Left colon (tissue), 2 donors: Measurements from ENCODE around the gene GALR3. TPM values are rescaled to one million over a fixed set of nuclear protein-coding genes. Genes with fewer than 3 reads are reported as not detected.

Experiments
- ATAC-seq: fragments of 200-7000 bp; cut with Tn5 transposase; one replicate; pipeline ENCODE4 v1.9.1; 2020; ENCODE audit warnings: mild to moderate bottlenecking, moderate library complexity
- DNase-seq, 2 donors: peaks; one replicate each; pipeline ENCODE4 v3.0.0-alpha.2; 2020
- intact Hi-C, 2 donors: fragments of 100-400 bp; cut with DNase I in 1 of 2; cut with micrococcal nuclease in 1 of 2; formaldehyde crosslinking; loops; one replicate each; pipeline versions ENCODE4 v1.11.2 to v1.14.0; 2022; cut with DNase I, micrococcal nuclease
- microRNA-seq, 2 donors: library from miRNA; unstranded; fragments of <30 nt; microRNA quantifications; one replicate each; pipeline versions ENCODE4 v1.1.0 to v1.2.0, GENCODE V29; 2020
- total RNA-seq, 2 donors: library from RNA; stranded (reverse); fragmentation: NEBNext Ultra II Directional; extraction: Animal tissue kit (Norgen Biotek cat#: 25700); gene quantifications; one replicate each; pipeline ENCODE4 v1.2.1, GENCODE V29; 2021
- donor health status: DM: no; HTN: no; CAD: no.
- donor health status: DM: yes; HTN: yes; CAD: no.

Gene GALR3
- total RNA-seq, 2 donors from 2014 or later = not detected

DNA sequence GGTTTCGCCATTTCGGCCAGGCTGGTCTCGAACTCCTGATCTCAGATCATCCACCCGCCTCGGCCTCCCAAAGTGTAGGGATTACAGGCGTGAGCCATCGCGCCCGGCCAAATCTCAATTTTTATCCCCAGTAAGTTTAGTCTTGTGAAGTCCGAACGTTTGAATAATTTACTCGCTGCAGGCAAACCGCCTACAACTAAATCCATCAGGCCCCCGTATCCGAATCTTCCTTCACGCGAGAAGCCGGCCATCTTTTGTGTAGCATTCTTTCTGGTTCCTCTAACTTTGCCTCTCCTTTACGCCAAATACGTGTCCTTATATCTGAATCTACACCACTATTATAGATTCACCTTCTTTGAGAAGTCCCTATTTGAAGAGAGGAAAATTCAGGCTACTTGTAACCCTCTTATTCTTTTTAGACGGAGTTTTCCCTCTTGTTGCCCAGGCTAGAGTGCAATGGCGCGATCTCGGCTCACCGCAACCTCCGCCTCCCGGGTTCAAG, 25.5 kb downstream of the GALR3 start:
- ATAC-seq (no peak), DNase-seq (no peak)

DNA sequence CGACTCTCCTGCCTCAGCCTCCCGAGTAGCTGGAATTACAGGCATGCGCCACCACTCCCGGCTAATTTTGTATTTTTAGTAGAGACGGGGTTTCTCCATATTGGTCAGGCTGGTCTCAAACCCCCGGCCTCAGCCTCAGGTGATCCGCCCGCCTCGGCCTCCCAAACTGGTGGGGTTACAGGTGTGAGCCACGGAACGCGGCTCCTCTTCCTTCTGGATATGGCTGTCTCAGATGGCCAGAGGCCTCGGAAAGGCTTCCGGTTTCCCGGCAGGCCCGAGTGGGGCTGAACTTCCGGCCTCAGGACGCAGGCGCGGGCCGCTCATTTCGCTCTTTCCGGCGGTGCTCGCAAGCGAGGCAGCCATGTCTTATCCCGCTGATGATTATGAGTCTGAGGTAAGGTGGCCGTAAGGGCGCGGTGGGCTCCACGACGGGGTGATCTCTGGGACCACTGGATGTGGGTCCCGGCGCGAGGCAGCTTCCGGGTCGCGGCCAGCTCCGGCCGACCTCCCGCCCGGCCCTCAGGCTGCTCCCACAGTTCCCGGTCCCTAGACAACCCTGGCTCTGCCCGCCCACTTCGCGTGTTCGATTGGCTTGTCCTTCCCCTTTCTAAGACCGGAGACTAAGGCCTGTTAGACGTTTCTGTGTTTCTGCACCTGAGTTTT, 26.0 kb downstream of the GALR3 start, which contains the start of gene EIF3L:
TSS of gene EIF3L (plus strand) at position 331 of the 663 bp plus-strand sequence. CDS start at position 362, 31 bp downstream.
- DNase-seq (peak; percentile 92 to 93), ATAC-seq (peak; percentile 85)
- intact Hi-C loops = no loop called here

More for the DNA sequence above, 25.5 kb downstream of the GALR3 start:
- intact Hi-C loops = no loop called here

DNA sequence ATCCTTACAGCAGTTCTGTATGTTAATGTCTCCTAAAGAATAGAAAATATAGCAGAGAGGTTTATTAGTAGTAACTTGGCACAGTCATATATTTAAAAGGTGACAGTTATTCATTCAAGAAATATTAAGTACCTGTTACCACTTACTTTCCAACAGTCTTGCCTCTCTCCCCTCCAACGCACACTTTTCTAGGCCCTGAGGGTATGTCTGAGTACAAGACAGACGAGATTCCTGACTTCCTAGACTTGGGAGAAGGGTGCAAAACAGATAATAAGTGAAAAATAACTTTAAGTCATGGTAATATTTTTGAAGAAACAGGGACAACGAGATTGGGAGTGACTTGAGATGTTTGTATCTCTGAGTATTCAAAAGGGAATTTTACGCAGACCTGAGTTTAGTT, 27.6 kb downstream of the GALR3 start:
- no peak for ATAC-seq
- intact Hi-C loops = no loop called here
- no peak for DNase-seq

DNA sequence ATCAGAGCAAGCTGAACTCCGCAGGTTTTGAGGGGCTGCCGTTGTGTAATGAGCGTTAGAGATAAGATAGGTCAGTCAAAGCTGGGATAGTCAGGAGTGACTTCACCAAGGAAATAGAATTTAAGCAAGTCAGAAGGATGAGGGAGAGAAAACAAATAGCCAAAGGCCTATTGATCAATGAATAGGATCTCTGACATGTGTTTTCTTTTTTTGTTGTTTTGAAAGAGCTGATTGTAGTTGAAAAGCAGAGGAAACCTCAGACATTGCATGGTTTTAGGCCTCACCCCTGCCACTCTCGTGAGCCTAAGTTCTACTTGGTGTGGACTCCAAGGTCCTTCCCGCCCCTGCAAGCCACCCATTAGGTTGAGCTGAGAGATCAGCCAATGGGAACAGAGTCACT, 29.2 kb downstream of the GALR3 start:
- intact Hi-C loops = no loop called here
- ATAC-seq (no peak), DNase-seq (no peak)

DNA sequence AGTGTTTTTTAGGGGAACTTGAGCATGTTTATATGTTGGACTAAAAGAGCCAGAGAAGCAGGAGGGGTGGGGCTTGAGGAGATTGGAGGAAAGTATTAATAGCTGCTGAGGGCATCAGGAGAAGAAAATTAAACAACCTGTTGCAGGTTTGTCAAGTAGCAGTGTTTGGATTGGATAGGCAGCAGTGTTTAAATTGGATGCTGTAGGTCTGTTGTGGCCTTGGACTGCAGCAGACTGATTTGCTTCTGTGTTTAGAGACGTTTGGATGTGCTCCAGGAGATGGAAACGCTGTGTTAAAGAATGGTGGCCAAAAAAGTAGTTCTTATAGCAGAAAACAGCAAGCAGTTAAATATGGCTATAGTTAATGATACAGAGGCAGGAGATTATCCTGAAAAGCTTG, 31.8 kb downstream of the GALR3 start:
- DNase-seq (no peak), ATAC-seq (no peak)
- intact Hi-C loops = no loop called here

DNA sequence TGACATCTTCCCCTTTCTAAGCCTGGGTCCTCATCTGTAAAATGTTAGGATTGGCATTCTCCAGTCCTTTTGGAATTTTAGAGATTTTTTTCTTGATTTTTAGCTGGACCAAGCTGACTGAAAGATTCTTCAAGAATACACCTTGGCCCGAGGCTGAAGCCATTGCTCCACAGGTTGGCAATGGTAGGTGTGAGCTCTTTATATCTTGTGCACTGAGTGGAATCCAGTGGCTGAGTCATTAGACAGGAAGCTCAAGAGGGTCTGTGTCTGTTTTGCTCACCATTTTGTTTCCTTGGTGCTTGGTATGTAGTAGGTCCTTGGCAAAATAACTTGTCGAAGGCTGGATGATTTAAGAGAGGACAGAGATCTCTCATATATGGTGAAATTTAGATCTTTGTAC, 32.3 kb downstream of the GALR3 start:
- ATAC-seq = no peak
- no peak for DNase-seq

DNA sequence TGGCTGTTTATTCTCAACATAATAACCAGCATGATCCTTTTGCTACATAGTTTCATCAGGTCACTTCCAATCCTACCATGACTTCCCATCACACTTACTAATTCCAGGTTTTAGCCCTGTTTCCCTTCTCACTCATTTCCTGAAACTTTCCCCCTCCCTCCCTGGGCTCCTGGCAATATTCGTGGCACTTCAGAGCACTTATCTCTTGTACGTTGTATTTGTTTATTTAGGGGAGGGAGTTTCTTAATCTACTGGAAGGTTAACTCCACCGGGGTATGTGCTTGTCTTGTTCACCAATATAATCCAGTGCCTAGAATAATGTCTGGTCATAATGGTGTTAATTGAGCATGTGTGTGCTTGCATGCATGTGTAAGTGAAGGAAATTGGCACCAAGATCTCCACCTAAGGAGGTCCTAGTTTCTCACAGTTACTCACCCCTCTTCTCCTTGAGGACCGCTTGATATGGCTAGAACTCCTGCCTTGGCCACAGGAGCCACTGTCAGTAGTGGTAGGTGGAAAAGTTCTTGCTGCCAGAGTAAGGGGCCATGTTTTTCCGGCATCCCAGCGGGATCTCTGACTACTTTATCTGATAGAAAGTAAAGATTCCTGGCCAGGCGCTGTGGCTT, 37.7 kb downstream of the GALR3 start:
- ATAC-seq (no peak), DNase-seq (no peak)
- intact Hi-C loops = loop anchor here (5.0 to 10.0 kb wide), 2 partner anchors 39 to 46 kb away; partner anchors contain the start of gene GALR3 (in 1 of the 2)

More for the DNA sequence above, 32.3 kb downstream of the GALR3 start:
- intact Hi-C loops = no loop called here

DNA sequence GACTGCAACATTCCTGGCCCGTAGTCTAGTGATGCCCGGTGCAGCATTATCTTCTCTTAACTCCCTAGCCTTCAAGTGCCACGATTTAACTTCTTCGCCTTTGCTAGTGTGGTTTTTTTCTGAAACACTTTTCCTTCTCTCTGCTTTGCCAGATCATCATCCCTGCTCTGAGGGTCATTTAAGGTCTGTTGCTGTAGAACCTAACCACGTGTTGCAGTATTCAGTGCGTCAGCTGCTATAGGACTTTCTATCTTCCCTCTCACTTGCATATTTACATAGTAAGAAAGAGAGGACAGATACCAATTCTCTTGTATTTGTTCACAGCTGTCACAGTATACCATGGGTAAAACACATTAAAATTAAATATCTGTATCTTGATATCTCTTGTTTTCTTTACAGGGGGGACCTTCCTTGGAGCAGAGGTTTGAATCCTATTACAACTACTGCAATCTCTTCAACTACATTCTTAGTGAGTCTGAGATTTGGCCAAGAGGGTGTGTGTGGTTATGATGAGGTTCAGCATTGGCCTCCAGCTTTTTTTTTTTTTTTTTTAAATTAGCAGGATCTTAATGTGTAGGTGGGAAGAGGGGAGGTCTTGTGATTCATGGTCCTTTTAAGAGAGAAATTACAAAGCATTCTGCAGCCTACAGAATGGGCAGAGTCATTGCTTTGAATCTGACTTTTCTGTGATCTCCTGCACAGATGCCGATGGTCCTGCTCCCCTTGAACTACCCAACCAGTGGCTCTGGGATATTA, 39.6 kb downstream of the GALR3 start:
- ATAC-seq = no peak
- DNase-seq = no peak
- intact Hi-C loops = loop anchor here (5.0 to 10.0 kb wide), 2 partner anchors 40 to 48 kb away; partner anchors contain the start of gene GALR3 (in 1 of the 2)

DNA sequence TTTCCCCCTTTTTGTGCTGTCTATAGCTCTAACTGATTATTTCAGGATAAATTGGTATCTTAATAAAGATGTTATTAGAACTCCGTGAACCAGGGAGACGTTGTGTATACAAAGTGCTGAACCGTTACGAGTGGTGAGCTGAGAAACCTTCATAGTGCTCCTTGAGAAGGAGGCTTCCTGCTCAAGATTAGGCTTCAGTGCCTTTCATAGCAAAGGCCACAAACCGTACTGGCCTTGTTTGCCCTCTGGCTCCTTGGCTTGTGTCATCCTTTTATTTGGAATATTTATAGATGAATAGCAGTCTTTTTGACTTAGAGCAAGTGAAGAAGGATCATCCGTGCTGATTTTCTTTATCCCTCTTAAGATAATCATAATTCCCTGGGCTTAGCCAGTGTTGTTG, 42.3 kb downstream of the GALR3 start:
- DNase-seq = no peak
- ATAC-seq = no peak
- intact Hi-C loops = loop anchor here in 1 of 2 donors (10.0 kb wide), 1 partner anchor 51 kb away; no protein-coding TSS in a partner anchor

DNA sequence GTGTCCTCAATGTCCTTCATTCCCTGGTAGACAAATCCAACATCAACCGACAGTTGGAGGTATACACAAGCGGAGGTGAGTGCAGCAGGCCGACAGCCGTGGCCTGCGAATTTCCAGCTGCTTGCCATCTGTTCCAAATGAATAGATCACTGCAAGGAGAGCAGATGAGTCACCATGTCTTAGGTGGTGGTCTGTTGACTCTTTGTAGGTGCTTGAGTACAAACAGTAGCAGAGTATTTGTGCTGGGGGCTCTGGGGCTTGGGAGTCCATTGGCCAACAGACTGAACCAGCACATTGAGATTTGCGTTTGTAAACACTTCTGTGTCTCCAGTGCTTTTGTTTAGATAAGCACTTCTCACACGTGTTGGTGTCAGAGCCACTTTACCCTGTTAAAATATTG, 47.1 kb downstream of the GALR3 start:
- ATAC-seq (no peak), DNase-seq (no peak)
- intact Hi-C loops = no loop called here

Small RNA genes within 50 kb of the gene (microRNA-seq; reads per million reads assigned to microRNA genes)
- 0 to 0.53 reads per million in 2 donors for gene MIR659

Other genes with a start within 250 kb of the GALR3 start
- 10 to 100 TPM; 42.9 to 44.5 TPM for gene LGALS2, start 243.3 kb upstream of the GALR3 start, total RNA-seq
- gene GGA1, start 214.5 kb upstream of the GALR3 start, total RNA-seq = 10 to 100 TPM; 56.9 to 73.3 TPM
- gene SH3BP1, start 183.7 kb upstream of the GALR3 start, total RNA-seq = 100 to 1,000 TPM in 1 of 2 donors, 10 to 100 TPM in 1; 77.4 to 121 TPM
- 10 to 100 TPM; 37.7 to 50.7 TPM for gene PDXP, start 164.7 kb upstream of the GALR3 start, total RNA-seq
- 100 to 1,000 TPM in 1 of 2 donors, 10 to 100 TPM in 1; 40.4 to 161 TPM for gene LGALS1, start 147.7 kb upstream of the GALR3 start, total RNA-seq
- gene NOL12, start 137.0 kb upstream of the GALR3 start, total RNA-seq = 10 to 100 TPM; 30.3 to 38.2 TPM
- gene TRIOBP, start 126.3 kb upstream of the GALR3 start, total RNA-seq = 10 to 100 TPM; 87.2 TPM
- gene GCAT, start 15.4 kb upstream of the GALR3 start, total RNA-seq = 10 to 100 TPM; 10.2 to 10.6 TPM
- 10 to 100 TPM; 21.1 to 25.6 TPM for gene ANKRD54, start 21.0 kb downstream of the GALR3 start, total RNA-seq
- 100 to 1,000 TPM; 362 to 388 TPM for gene EIF3L, start 26.0 kb downstream of the GALR3 start, total RNA-seq
- gene MICALL1, start 82.9 kb downstream of the GALR3 start, total RNA-seq = 10 to 100 TPM; 26.6 to 32.6 TPM
- not detected for gene C22orf23, start 130.2 kb downstream of the GALR3 start, total RNA-seq
- 10 to 100 TPM; 51.1 to 60.2 TPM for gene POLR2F, start 130.3 kb downstream of the GALR3 start, total RNA-seq
- 1 to 10 TPM; 1.5 to 3.7 TPM for gene SOX10, start 161.2 kb downstream of the GALR3 start, total RNA-seq
- 10 to 100 TPM; 34.3 to 40.4 TPM for gene PICK1, start 234.0 kb downstream of the GALR3 start, total RNA-seq